Breast epithelium (tissue), 4 donors: Measurements from ENCODE around the gene ARHGEF7. TPM values are rescaled to one million over a fixed set of nuclear protein-coding genes. Genes with fewer than 3 reads are reported as not detected.

ENCODE experiments used
- DNase-seq, 2 donors: peaks; one replicate each; pipeline ENCODE4 v3.0.0-alpha.2; 2019; ENCODE audit warnings: low spot score in 2 of 2
- H3K27ac ChIP-seq, 2 donors: fragments of 200-600 bp; sonication (generic) in 1 of 2; one replicate each; pipeline ENCODE4 v1.5.1; 2016 to 2019; ENCODE audit warnings: mild to moderate bottlenecking in 1 of 2
- H3K27me3 ChIP-seq, 2 donors: fragments of 200-600 bp; sonication (generic) in 1 of 2; one replicate each; pipeline versions ENCODE4 v1.5.1 to v1.6.0; 2017 to 2019; ENCODE audit warnings: control low read depth in 1 of 2, mild to moderate bottlenecking in 1 of 2
- H3K36me3 ChIP-seq: fragments of 200-600 bp; one replicate; pipeline ENCODE4 v1.5.1; 2019
- H3K4me1 ChIP-seq, 2 donors: fragments of 200-600 bp; sonication (generic); one replicate each; pipeline ENCODE4 v1.5.1; 2016 to 2019; ENCODE audit warnings: control low read depth in 1 of 2
- H3K4me3 ChIP-seq, 3 donors: fragments of 200-600 bp; sonication (generic); 1 replicate in 2 of 3; 2 replicates in 1 of 3; pipeline ENCODE4 v1.5.1; 2016 to 2019; ENCODE audit warnings: mild to moderate bottlenecking in 3 of 3, moderate library complexity in 2 of 3
- H3K9me3 ChIP-seq, 2 donors: fragments of 200-600 bp; sonication (generic) in 1 of 2; one replicate each; pipeline ENCODE4 v1.5.1; 2016 to 2019; ENCODE audit warnings: control low read depth in 1 of 2
- POLR2A ChIP-seq: fragments of 450-650 bp; IDR thresholded peaks from one replicate; pipeline ENCODE4 v1.6.1; 2016; ENCODE audit warnings: antibody characterized with exemption, mild to moderate bottlenecking, moderate library complexity
- POLR2AphosphoS5 ChIP-seq, 3 donors: sonication (generic); formaldehyde crosslinking; IDR thresholded peaks; one replicate each; pipeline ENCODE4 v1.6.1; 2017; ENCODE audit warnings: antibody characterized with exemption in 3 of 3
- intact Hi-C: fragments of 100-400 bp; cut with DNase I; formaldehyde crosslinking; loops from one replicate; pipeline ENCODE4 v1.15.1; 2023; ENCODE audit warnings: low total_unique reads
- total RNA-seq, 3 donors: library from RNA; depleted of rRNA; stranded (reverse); fragments of >200 nt; gene quantifications; one replicate each; pipeline ENCODE4 v1.1.0, GENCODE V29; 2016
- TF ChIP-seq, protein P1 (sequence below), 3 donors: fragments of 450-650 bp; IDR thresholded peaks; one replicate each; pipeline ENCODE4 v1.5.1; 2016 to 2017; ENCODE audit warnings: antibody characterized with exemption in 3 of 3, mild to moderate bottlenecking in 3 of 3, moderate library complexity in 3 of 3

The ARHGEF7 gene
- total RNA-seq, 3 donors from 2014 or later, result 79.6 to 92.0 (median 85.5) TPM

- Histone ChIP-seq H3K4me1 (peaks cover 0 to 5% of the 10 kb centered on the region in 2 donors), H3K36me3 (no peaks in the 10 kb centered on the region), H3K27me3 (peaks cover 0 to 46% of the 10 kb centered on the region in 2 donors), H3K4me3 (no peak overlapping the region), H3K27ac (peak overlapping the region in 1 of 2 donors; percentile 71), H3K9me3 (no peaks in the 10 kb centered on the region)
- TF ChIP-seq POLR2AphosphoS5 (IDR thresholded peaks at IDR 0.05), result no peak
- TF ChIP-seq, protein P1, sequence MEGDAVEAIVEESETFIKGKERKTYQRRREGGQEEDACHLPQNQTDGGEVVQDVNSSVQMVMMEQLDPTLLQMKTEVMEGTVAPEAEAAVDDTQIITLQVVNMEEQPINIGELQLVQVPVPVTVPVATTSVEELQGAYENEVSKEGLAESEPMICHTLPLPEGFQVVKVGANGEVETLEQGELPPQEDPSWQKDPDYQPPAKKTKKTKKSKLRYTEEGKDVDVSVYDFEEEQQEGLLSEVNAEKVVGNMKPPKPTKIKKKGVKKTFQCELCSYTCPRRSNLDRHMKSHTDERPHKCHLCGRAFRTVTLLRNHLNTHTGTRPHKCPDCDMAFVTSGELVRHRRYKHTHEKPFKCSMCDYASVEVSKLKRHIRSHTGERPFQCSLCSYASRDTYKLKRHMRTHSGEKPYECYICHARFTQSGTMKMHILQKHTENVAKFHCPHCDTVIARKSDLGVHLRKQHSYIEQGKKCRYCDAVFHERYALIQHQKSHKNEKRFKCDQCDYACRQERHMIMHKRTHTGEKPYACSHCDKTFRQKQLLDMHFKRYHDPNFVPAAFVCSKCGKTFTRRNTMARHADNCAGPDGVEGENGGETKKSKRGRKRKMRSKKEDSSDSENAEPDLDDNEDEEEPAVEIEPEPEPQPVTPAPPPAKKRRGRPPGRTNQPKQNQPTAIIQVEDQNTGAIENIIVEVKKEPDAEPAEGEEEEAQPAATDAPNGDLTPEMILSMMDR (IDR thresholded peaks at IDR 0.05), result no peak
- TF ChIP-seq POLR2A, result no peak
- intact Hi-C loops, result no loop called here
- DNase-seq, result no peak
These were observed 3.9 kb downstream of the ARHGEF7 start for GRCh38 chr13:111118898-111119607.

GRCh38 chr13:111119966-111120365 is 4.9 kb downstream of the ARHGEF7 start:
- TF ChIP-seq, protein P1 (IDR thresholded peaks at IDR 0.05), result no peak
- no peak for TF ChIP-seq POLR2A
- TF ChIP-seq POLR2AphosphoS5 (IDR thresholded peaks at IDR 0.05), result no peak
- peaks cover 0 to 46% of the 10 kb centered on the region in 2 donors for H3K27me3 ChIP-seq
- DNase-seq, result no peak
- no peaks in the 10 kb centered on the region for H3K9me3 ChIP-seq
- peak overlapping the region in 1 of 2 donors; percentile 71 for H3K27ac ChIP-seq
- no peak overlapping the region for H3K4me3 ChIP-seq
- H3K36me3 ChIP-seq, result no peaks in the 10 kb centered on the region
- H3K4me1 ChIP-seq, result peaks cover 0 to 5% of the 10 kb centered on the region in 2 donors
- intact Hi-C loops, result loop anchor here (10.0 kb wide), 1 partner anchor 1105 kb away; no protein-coding TSS in a partner anchor

- no peak overlapping the region for H3K4me3 ChIP-seq
- peaks cover 0 to 5% of the 10 kb centered on the region in 2 donors for H3K4me1 ChIP-seq
- H3K27me3 ChIP-seq, result peaks cover 0 to 46% of the 10 kb centered on the region in 2 donors
- intact Hi-C loops, result loop anchor here (10.0 kb wide), 1 partner anchor 1104 kb away; no protein-coding TSS in a partner anchor
- H3K27ac ChIP-seq, result peak overlapping the region in 1 of 2 donors; percentile 27
- TF ChIP-seq, protein P1 (IDR thresholded peaks at IDR 0.05), result no peak
- no peak for TF ChIP-seq POLR2AphosphoS5 (IDR thresholded peaks at IDR 0.05)
- no peak for TF ChIP-seq POLR2A
- no peaks in the 10 kb centered on the region for H3K9me3 ChIP-seq
- H3K36me3 ChIP-seq, result no peaks in the 10 kb centered on the region
- no peak for DNase-seq
These were observed 5.3 kb downstream of the ARHGEF7 start for GRCh38 chr13:111120422-111120821.

DNA sequence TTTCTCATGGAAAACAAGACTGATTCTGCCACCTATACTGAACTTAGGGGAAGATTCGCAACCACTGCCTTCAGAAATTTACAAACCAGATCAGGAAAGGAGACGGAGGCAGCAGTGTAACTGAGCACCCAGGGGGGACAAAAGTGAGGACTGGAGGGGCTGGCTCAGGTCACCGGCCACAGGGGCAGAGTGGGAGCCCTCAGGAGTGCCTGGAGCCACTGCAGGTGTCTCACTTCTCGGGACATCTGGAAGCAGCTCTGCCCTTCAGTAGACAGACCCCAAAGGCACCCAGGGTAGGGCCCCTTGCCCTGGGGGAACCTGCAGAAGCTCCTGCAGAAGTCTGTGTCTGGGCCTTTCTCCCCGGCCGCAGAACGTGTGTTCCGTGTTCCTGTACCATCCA is 5.8 kb downstream of the ARHGEF7 start:
- intact Hi-C loops, result loop anchor here (10.0 kb wide), 1 partner anchor 1104 kb away; no protein-coding TSS in a partner anchor
- Histone ChIP-seq H3K27ac (peak overlapping the region in 1 of 2 donors; percentile 27), H3K36me3 (no peaks in the 10 kb centered on the region), H3K27me3 (peaks cover 0 to 41% of the 10 kb centered on the region in 2 donors), H3K4me1 (peaks cover 0 to 5% of the 10 kb centered on the region in 2 donors), H3K4me3 (no peak overlapping the region), H3K9me3 (no peaks in the 10 kb centered on the region)
- TF ChIP-seq, protein P1 (IDR thresholded peaks at IDR 0.05), result no peak
- no peak for DNase-seq

DNA sequence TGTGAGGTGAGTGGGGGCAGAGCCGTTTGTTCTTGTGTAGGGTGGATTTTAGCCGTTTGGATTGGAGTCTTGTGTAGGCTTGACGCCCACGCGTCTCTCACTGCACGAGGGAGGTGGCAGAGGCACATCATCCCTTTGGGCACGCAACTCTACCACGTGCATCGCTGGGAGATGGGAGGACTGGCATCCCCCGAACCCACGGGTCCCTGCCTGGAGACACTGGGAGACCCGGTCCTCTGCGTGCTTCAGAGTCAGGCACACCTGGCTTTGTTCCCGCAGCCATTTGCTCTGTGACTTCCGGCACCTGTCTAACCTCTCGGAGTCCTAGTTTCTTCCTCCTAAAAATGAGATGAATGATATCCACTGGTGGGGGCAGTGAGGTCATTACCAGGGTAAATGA is 6.4 kb downstream of the ARHGEF7 start:
- DNase-seq, result no peak
- Histone ChIP-seq H3K27me3 (peaks cover 0 to 35% of the 10 kb centered on the region in 2 donors), H3K27ac (peak overlapping the region in 1 of 2 donors; percentile 27), H3K4me1 (peaks cover 0 to 5% of the 10 kb centered on the region in 2 donors), H3K4me3 (no peak overlapping the region), H3K36me3 (no peaks in the 10 kb centered on the region), H3K9me3 (no peaks in the 10 kb centered on the region)
- intact Hi-C loops, result loop anchor here (10.0 kb wide), 1 partner anchor 1103 kb away; no protein-coding TSS in a partner anchor
- TF ChIP-seq, protein P1 (IDR thresholded peaks at IDR 0.05), result no peak
- no peak for TF ChIP-seq POLR2A
- no peak for TF ChIP-seq POLR2AphosphoS5 (IDR thresholded peaks at IDR 0.05)
